PC-9 (cell line): ENCODE results near the gene KRTAP5-10.

Experiments used
- CTCF ChIP-seq: fragments of 200-600 bp; sonication (generic); conservative IDR thresholded peaks from 2 replicates; pipeline ENCODE4 v1.6.1; 2017; ENCODE audit warnings: mixed run types, antibody characterized with exemption, mild to moderate bottlenecking, moderate library complexity
- EZH2 ChIP-seq: fragments of 200-600 bp; sonication (generic); IDR thresholded peaks from 2 replicates; pipeline ENCODE4 v1.8.0; 2017; ENCODE audit warnings: antibody characterized with exemption, low read depth

GRCh38 chr11:71525188-71525937 is 40.0 kb upstream of the KRTAP5-10 start:
- TF ChIP-seq CTCF (no peak), EZH2 (no peak)
